Effector memory CD8-positive, alpha-beta T cell (primary cell): ENCODE results near the gene KLHL5.
A peak's percentile ranks its signal among the peaks of the same experiment; 100 is the strongest.

Experiments used
- ATAC-seq: fragments of 150-1000 bp; cut with Tn5 transposase; replicated peaks from 2 replicates; pipeline ENCODE4 v1.10.0; 2021; ENCODE audit warnings: mild to moderate bottlenecking, moderate library complexity
- DNase-seq, 3 experiments: peaks; one replicate each; pipeline ENCODE4 v3.0.0; 2021
- H3K27ac Mint-ChIP-seq, 2 donors: one replicate each; pipeline ENCODE4 v1.8.0; 2022; ENCODE audit warnings: mild to moderate bottlenecking in 2 of 2, mixed read lengths in 2 of 2, moderate library complexity in 2 of 2
- H3K27me3 Mint-ChIP-seq, 2 donors: one replicate each; pipeline ENCODE4 v1.8.0; 2022; ENCODE audit warnings: mixed read lengths in 2 of 2
- H3K36me3 Mint-ChIP-seq: one replicate; pipeline ENCODE4 v1.8.0; 2022; ENCODE audit warnings: mild to moderate bottlenecking, moderate library complexity, mixed read lengths; ENCODE audit not compliant: insufficient read depth
- H3K4me1 Mint-ChIP-seq, 2 donors: one replicate each; pipeline ENCODE4 v1.8.0; 2022; ENCODE audit warnings: low read depth in 2 of 2, mixed read lengths in 2 of 2
- H3K4me3 Mint-ChIP-seq, 2 donors: one replicate each; pipeline ENCODE4 v1.8.0; 2022; ENCODE audit warnings: mild to moderate bottlenecking in 2 of 2, mixed read lengths in 2 of 2, moderate library complexity in 2 of 2
- H3K9me3 Mint-ChIP-seq, 2 donors: one replicate each; pipeline ENCODE4 v1.8.0; 2022; ENCODE audit warnings: mixed read lengths in 2 of 2

The KLHL5 gene

DNA sequence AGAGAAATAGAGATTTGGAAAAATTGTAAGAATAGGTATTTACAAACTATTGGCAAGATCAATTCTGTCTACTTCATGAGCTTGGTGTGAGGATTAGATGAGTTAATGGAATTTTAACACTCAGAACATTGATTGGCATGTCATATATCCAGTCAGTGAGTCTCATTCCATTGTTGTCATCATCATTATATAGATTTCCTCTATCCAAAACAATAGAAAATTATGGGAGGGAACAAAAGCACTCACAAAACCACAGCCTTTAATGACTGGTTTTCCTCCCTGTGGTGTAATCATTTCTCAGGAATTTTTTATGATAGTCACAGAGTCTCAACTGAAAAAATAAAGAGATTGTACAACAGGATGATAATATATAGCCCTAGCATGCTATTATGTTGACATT lies 21.1 kb downstream of the KLHL5 start:
- no peak for DNase-seq
- Mint-ChIP-seq H3K4me3 (no peak overlapping the region), H3K36me3 (peaks cover 20% of the 10 kb centered on the region)

DNA sequence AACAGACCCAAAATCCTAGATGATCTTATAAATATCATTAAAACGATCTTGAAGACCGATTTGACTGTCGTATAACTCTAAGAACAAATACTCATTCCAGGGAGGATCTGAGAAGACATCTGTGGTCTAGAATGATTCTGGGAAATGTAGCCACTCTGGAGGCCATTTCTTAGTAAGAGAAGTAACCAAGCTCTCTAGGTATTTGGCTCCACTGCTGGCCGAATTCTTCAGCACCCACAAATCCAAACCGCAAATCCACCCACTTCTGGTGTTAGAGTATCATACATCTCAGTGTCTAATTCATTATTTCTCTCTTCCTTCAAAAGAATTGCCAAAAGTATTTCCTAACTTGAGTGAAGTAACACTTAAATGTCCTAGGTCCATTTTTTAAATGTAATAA lies 23.9 kb downstream of the KLHL5 start:
- Mint-ChIP-seq H3K4me3 (no peak overlapping the region), H3K9me3 (no peaks in the 10 kb centered on the region), H3K36me3 (peaks cover 24% of the 10 kb centered on the region), H3K4me1 (no peaks in the 10 kb centered on the region), H3K27ac (no peak overlapping the region), H3K27me3 (no peaks in the 10 kb centered on the region)
- DNase-seq, result no peak
- ATAC-seq, result no peak

More for the DNA sequence above, 21.1 kb downstream of the KLHL5 start:
- Mint-ChIP-seq H3K27ac (no peak overlapping the region), H3K9me3 (no peaks in the 10 kb centered on the region), H3K4me1 (no peaks in the 10 kb centered on the region), H3K27me3 (no peaks in the 10 kb centered on the region)
- ATAC-seq, result no peak

DNA sequence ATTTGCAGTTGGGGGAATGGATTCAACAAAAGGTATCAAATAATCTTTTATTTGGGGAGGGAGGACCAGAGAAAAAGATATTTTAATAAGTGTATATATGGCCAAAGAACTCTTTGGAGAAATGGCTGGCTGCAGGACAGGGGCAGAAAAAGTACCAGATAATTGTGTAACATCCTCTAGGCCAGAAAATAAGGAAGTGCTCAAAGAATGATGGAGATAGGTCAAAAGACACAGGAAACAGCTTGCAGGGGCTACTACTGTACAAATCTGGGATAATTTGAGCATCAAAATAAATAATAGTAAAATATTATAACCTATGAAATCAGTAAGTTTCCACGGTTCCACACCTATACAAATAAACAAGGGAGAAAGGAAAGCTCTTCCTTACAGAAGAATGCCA lies 34.8 kb downstream of the KLHL5 start:
- no peak for DNase-seq

DNA sequence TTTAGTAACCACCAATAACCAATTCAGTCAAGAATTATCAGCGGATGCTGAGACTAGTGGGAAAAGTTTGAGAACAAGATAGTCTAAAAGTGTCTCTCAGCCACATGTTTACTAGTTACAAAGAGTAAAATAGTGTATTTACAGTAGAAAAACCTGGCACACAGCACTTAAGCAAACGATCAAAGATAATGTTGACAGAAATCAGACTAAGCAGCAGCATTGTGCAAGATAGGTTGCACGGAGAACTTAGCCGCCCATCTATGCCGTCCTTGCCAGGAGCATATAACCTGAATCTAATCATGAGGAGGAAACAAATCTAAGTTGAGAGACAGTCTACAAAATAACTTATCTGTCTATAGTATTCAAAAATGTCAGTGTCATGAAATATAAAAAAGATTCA lies 35.3 kb downstream of the KLHL5 start:
- DNase-seq, result no peak
- no peaks in the 10 kb centered on the region for H3K9me3 Mint-ChIP-seq
- peaks cover 9% of the 10 kb centered on the region for H3K36me3 Mint-ChIP-seq
- H3K27ac Mint-ChIP-seq, result no peak overlapping the region
- no peaks in the 10 kb centered on the region for H3K27me3 Mint-ChIP-seq
- no peaks in the 10 kb centered on the region for H3K4me1 Mint-ChIP-seq
- ATAC-seq, result no peak
- H3K4me3 Mint-ChIP-seq, result no peak overlapping the region

More for the DNA sequence above, 34.8 kb downstream of the KLHL5 start:
- Mint-ChIP-seq H3K9me3 (no peaks in the 10 kb centered on the region), H3K36me3 (peaks cover 9% of the 10 kb centered on the region), H3K4me3 (no peak overlapping the region), H3K4me1 (no peaks in the 10 kb centered on the region), H3K27ac (no peak overlapping the region), H3K27me3 (no peaks in the 10 kb centered on the region)
- ATAC-seq, result no peak

DNA sequence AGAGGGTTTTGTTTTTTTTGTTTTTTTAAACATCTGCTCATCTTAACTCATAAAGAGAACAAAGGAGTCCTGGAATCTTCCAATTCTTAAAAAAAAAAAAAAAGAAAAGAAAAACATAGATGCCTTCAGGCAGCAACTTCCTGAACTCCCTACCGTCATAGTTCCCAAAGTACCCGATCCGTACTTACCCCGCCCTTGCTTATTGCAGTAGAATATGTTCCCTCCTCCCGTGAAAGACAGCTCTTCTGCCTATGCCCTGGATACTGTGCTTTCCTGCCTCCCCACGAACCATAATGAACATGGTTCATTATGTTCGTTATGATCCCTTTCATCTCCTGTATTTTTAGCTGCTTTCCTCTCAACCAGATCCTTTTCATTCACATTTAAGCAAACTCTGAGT lies 40.3 kb downstream of the KLHL5 start:
- no peaks in the 10 kb centered on the region for H3K4me1 Mint-ChIP-seq
- ATAC-seq (no peak), DNase-seq (no peak)
- H3K27ac Mint-ChIP-seq, result no peak overlapping the region
- H3K4me3 Mint-ChIP-seq, result no peak overlapping the region
- H3K27me3 Mint-ChIP-seq, result no peaks in the 10 kb centered on the region
- peaks cover 0 to 4% of the 10 kb centered on the region in 2 donors for H3K9me3 Mint-ChIP-seq
- H3K36me3 Mint-ChIP-seq, result peaks cover 32% of the 10 kb centered on the region

DNA sequence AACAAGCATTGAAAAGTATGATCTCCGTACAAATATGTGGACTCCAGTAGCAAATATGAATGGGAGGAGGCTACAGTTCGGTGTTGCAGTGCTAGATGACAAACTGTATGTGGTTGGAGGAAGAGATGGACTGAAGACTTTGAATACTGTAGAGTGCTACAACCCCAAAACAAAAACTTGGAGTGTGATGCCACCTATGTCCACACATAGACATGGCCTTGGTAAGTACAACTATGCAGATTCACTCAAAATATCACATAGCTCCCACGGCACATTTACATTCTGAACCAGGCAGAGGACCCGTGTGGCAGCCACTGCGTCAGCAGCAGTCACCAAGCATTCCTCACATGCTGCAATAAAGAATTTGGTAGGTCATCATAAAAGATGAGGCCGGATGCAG lies 41.3 kb downstream of the KLHL5 start:
- Mint-ChIP-seq H3K4me3 (no peak overlapping the region), H3K27me3 (no peaks in the 10 kb centered on the region), H3K4me1 (no peaks in the 10 kb centered on the region), H3K36me3 (peaks cover 30% of the 10 kb centered on the region), H3K27ac (no peak overlapping the region), H3K9me3 (peaks cover 0 to 4% of the 10 kb centered on the region in 2 donors)
- ATAC-seq (no peak), DNase-seq (no peak)

DNA sequence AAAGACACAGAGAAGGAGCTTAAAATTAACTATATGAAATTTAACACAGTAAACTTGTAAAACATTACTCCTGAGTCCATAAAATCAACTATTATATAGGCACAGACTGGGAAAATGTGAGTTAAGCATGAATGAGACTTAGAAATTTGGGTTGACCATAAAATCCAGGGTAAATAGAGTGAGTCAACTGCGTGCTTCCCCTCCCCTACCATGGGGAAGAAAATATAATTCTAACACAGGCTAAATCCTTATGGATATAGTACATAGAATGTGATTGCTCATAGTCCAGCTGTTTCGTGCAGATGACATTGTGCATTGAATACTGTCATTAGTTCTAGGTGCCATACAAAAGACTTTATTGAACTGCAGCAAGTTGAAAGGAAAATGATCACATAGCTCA lies 42.2 kb downstream of the KLHL5 start:
- ATAC-seq, result no peak
- H3K27me3 Mint-ChIP-seq, result no peaks in the 10 kb centered on the region
- no peak for DNase-seq
- peaks cover 30% of the 10 kb centered on the region for H3K36me3 Mint-ChIP-seq
- H3K4me1 Mint-ChIP-seq, result no peaks in the 10 kb centered on the region
- H3K9me3 Mint-ChIP-seq, result peaks cover 0 to 4% of the 10 kb centered on the region in 2 donors
- no peak overlapping the region for H3K4me3 Mint-ChIP-seq
- no peak overlapping the region for H3K27ac Mint-ChIP-seq

DNA sequence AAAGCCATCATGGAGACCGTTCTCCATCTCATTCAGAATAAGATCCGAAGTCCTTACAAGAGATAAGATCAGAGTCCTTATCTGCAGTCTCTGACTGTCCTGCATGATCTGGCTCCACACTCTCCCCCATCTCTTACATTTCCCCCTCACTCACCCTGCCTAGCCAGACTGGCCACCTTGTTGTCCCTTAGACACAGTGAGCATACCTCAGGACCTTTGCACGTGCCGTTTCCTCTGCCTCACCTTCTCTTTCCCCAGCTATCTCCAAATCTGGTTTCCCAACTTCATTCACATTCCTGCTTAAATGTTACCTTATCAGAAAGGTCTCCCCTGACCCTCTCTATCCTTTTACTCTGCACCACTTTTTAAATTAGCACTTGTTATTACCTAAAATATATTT lies 44.0 kb downstream of the KLHL5 start:
- DNase-seq (no peak), ATAC-seq (no peak)
- H3K4me3 Mint-ChIP-seq, result no peak overlapping the region
- H3K36me3 Mint-ChIP-seq, result peaks cover 35% of the 10 kb centered on the region
- H3K27me3 Mint-ChIP-seq, result no peaks in the 10 kb centered on the region
- H3K4me1 Mint-ChIP-seq, result no peaks in the 10 kb centered on the region
- peaks cover 0 to 4% of the 10 kb centered on the region in 2 donors for H3K9me3 Mint-ChIP-seq
- no peak overlapping the region for H3K27ac Mint-ChIP-seq

DNA sequence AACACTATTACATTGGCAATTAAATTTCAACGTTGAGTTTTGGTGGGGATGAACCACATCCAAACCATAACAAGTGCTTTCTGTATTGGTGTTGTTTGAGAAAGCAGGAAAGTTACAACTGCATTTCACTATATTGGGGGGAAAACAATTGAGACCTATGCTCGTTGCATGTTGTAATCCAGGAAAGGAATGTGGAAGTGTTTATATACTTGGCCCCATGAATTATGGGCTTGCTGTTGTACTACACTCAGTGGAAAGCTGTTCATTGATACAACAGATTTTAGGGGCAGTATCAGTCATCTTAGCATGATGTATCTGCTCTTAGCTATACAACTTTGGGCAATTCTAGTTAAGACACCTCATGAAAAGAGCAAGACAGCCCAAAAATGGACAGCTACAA lies 52.4 kb downstream of the KLHL5 start:
- Mint-ChIP-seq H3K4me1 (peaks cover 19% of the 10 kb centered on the region in 2 donors), H3K9me3 (no peaks in the 10 kb centered on the region), H3K36me3 (peaks cover 10% of the 10 kb centered on the region), H3K27ac (no peak overlapping the region), H3K4me3 (no peak overlapping the region), H3K27me3 (no peaks in the 10 kb centered on the region)
- ATAC-seq (no peak), DNase-seq (no peak)

DNA sequence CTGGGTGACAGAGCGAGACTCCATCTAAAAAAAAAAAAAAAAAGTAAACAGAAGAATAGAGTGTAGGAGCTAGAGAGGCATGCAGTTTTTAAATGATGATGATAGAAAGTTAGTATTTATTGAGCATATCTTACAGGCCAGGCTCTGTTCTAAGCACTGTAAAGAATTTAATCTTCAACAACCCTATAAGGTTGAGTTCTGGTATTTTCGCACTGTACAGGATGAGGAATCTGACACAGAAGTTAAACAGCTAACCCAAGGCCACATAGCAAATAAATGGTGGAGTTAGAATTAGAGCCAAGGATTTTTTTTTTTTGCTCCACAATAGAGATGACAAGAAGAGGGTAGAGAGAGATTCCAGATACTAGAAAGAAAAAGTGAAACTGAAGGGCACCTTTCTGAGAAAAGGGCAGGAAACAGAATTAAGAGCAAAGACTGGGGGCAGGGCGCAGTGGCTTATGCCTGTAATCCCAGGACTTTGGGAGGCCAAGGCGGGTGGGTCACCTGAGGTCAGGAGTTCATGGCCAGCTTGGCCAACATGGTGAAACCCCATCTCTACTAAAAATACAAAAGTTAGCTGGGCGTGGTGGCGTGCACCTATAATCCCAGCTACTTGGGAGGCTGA lies 56.1 kb downstream of the KLHL5 start:
- H3K9me3 Mint-ChIP-seq, result no peaks in the 10 kb centered on the region
- DNase-seq (no peak), ATAC-seq (no peak)
- peak overlapping the region; percentile 80 to 85 for H3K27ac Mint-ChIP-seq
- peaks cover 19% of the 10 kb centered on the region in 2 donors for H3K4me1 Mint-ChIP-seq
- no peaks in the 10 kb centered on the region for H3K27me3 Mint-ChIP-seq
- peaks cover 2% of the 10 kb centered on the region for H3K36me3 Mint-ChIP-seq
- H3K4me3 Mint-ChIP-seq, result peak overlapping the region; percentile 30 to 33

DNA sequence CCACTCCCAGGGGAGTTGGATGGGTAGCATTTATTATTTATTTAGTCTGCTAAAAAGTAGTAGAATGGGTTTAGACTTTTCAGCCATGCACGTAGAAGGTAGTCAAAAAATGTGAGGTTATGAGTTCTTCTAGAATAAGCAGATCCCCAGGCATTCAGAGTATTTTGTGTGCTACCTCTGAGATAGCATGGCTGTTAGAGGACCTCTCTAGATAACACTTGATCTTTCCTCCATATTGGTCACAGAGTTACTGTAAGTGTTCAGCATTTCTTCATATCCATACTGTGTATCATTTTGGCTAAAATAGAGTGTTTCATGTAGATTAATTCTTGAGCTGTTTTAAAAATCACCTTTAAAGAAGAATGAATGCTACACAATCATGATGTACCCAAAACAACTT lies 58.4 kb downstream of the KLHL5 start:
- Mint-ChIP-seq H3K36me3 (no peaks in the 10 kb centered on the region), H3K9me3 (no peaks in the 10 kb centered on the region)

DNA sequence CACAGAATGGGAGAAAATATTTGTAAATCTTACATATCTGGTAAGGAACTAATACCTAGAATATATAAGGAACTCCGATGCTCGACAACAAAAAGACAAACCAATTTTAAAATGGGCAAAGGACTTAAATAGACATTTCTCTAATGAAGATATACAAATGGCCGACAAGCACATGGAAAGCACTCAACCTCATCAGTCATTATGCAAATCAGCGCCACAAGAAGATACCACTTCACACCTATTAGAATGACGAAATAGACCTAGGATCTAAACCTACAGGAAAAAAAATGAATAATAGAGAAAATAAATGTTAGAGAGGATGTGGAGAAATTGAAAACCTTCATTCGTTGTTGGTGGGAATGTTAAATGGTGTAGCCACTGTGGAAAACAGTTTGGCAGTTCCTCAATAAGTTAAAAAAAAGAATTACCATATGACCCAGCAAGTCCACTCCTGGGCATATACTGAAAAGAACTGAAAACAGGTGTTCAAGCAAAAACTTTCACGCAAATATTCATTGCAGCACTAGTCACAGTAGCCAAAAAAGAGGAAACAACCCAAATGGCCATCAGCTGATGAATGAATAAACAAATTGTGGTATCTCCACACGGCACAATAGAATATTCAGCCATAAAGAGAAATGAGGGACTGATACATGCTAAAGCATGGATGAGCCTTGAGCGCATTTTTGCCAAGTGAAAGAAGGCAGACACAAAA lies 63.0 kb downstream of the KLHL5 start:
- no peak overlapping the region for H3K27ac Mint-ChIP-seq
- H3K36me3 Mint-ChIP-seq, result no peaks in the 10 kb centered on the region

More for the DNA sequence above, 58.4 kb downstream of the KLHL5 start:
- Mint-ChIP-seq H3K4me3 (no peak overlapping the region), H3K4me1 (peaks cover 19% of the 10 kb centered on the region in 2 donors), H3K27me3 (no peaks in the 10 kb centered on the region), H3K27ac (no peak overlapping the region)
- ATAC-seq, result no peak
- DNase-seq, result no peak

DNA sequence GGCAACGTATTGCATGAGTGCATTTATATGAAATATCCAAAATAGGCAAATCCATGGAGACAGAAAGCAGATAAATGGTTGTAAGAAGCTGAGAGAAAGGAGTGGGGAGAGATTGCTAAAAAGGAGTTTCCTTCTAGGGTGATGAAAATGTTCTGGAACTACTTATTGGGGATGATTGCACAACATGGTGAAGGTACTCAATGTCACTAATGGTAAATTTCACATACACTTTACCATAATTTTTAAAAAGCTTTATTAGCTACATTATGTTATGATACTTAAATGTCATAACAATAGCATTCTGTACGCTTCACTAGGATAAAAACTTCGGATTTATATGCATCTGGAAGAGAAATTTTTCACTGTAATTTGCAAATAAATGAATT lies 63.6 kb downstream of the KLHL5 start:
- Mint-ChIP-seq H3K27me3 (no peaks in the 10 kb centered on the region), H3K4me1 (no peaks in the 10 kb centered on the region), H3K4me3 (no peak overlapping the region), H3K9me3 (no peaks in the 10 kb centered on the region), H3K27ac (no peak overlapping the region), H3K36me3 (no peaks in the 10 kb centered on the region)
- ATAC-seq, result no peak
- no peak for DNase-seq

More for the DNA sequence above, 63.0 kb downstream of the KLHL5 start:
- no peak for ATAC-seq
- no peaks in the 10 kb centered on the region for H3K27me3 Mint-ChIP-seq
- no peaks in the 10 kb centered on the region for H3K4me1 Mint-ChIP-seq
- H3K4me3 Mint-ChIP-seq, result no peak overlapping the region
- DNase-seq, result no peak
- no peaks in the 10 kb centered on the region for H3K9me3 Mint-ChIP-seq

DNA sequence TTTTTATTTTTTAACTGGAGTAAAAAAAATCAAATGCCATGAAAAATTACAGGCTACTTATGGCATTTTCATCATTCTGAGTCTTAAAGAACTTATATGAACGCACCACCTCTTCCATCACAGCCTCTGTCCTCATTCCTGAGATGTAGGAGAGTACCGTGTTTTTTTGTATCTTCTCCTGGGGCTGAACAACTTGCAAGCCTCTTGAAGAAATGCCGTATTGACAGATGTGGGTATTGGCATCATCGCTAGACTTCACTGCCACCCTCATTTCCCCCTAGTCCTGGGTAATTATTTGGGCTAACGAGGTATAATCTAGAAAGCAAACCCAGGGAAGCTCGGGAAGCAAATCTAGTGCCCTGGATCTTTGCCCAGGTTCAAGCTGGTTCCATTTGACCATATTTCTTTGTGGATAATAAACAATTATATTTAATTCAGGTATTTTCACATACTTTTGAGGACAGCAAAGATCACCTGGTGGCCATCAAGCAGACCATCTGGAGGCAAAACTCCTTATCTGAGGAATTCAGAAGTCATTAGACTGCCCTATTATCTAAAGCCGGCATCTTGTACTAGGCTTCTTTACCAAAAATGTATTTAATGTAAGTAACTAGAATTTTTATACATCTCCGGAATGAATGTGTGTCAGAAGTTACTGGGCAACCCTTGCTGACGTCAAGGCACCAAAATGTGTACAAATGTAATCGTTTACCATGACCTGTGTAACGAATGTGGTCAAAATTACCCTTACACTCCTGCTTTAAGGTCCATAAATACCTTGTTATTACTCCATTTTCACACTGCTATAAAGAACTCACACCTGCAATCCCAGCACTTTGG lies 64.4 kb downstream of the KLHL5 start:
- Mint-ChIP-seq H3K9me3 (no peaks in the 10 kb centered on the region), H3K4me1 (no peaks in the 10 kb centered on the region), H3K27ac (no peak overlapping the region), H3K36me3 (no peaks in the 10 kb centered on the region), H3K27me3 (no peaks in the 10 kb centered on the region), H3K4me3 (no peak overlapping the region)
- ATAC-seq (no peak), DNase-seq (no peak)
